Adrenal gland (tissue), 12 donors: ENCODE results near the gene TBL1XR1. TPM values are rescaled to one million over a fixed set of nuclear protein-coding genes. Genes with fewer than 3 reads are reported as not detected.

ENCODE experiments used
- DNase-seq, 7 donors: peaks; one replicate each; pipeline ENCODE4 v3.0.0-alpha.2; 2019 to 2020
- H3K27ac ChIP-seq, 5 donors: fragments of 200-600 bp; sonication (generic) in 4 of 5; 1 replicate in 3 of 5; 2 replicates in 2 of 5; pipeline versions ENCODE4 v1.5.1 to v1.8.0; 2016 to 2020; ENCODE audit warnings: mild to moderate bottlenecking in 1 of 5
- H3K27me3 ChIP-seq: fragments of 200-600 bp; 2 replicates; pipeline ENCODE4 v1.8.0; 2021
- H3K36me3 ChIP-seq, 2 donors: fragments of 200-600 bp; replicated peaks in 1 of 2; 1 replicate in 1 of 2; 2 replicates in 1 of 2; pipeline versions ENCODE4 v1.5.1 to v1.8.0; 2018 to 2022
- H3K4me1 ChIP-seq, 2 donors: fragments of 200-600 bp; replicated peaks in 1 of 2; 1 replicate in 1 of 2; 2 replicates in 1 of 2; pipeline versions ENCODE4 v1.5.1 to v1.8.0; 2018 to 2021
- H3K4me3 ChIP-seq, 4 donors: fragments of 200-600 bp; sonication (generic) in 3 of 4; one replicate each; pipeline ENCODE4 v1.5.1; 2016 to 2018
- H3K9me3 ChIP-seq, 3 donors: fragments of 200-600 bp; sonication (generic) in 1 of 3; replicated peaks in 1 of 3; 1 replicate in 2 of 3; 2 replicates in 1 of 3; pipeline versions ENCODE4 v1.5.1 to v1.8.0; 2016 to 2021
- CTCF ChIP-seq, 6 experiments: fragments of 450-650 bp in 4 of 6; fragments of 200-600 bp in 2 of 6; sonication (generic) in 1 of 6; IDR thresholded peaks; 1 replicate in 5 of 6; 2 replicates in 1 of 6; pipeline versions ENCODE4 v1.5.1 to v1.8.0; 2016 to 2021; ENCODE audit warnings: antibody characterized with exemption in 6 of 6, mild to moderate bottlenecking in 2 of 6, moderate library complexity in 1 of 6
- POLR2A ChIP-seq, 2 donors: fragments of 450-650 bp; IDR thresholded peaks; one replicate each; pipeline ENCODE4 v1.6.1; 2017; ENCODE audit warnings: antibody characterized with exemption in 2 of 2, mild to moderate bottlenecking in 2 of 2, moderate library complexity in 1 of 2
- whole genome bisulfite sequencing, 4 donors: extraction: QIAGEN DNeasy Blood & Tissue Kit in 2 of 4; methylation state at CpG; one replicate each; pipeline versions ENCODE4 v1.1.5 to v1.1.7; 2013 to 2017; 5-methylcytosine and 5-hydroxymethylcytosine counted together
- intact Hi-C, 2 donors: fragments of 100-400 bp; cut with DNase I; formaldehyde crosslinking; loops; one replicate each; pipeline versions ENCODE4 v1.14.1 to v1.15.0; 2022 to 2023
- polyA plus RNA-seq, 3 donors: library from polyadenylated mRNA; stranded (reverse); fragments of 200-250 nt in 2 of 3; fragments of 350-450 nt in 1 of 3; fragmentation: Illumina TruSeq in 1 of 3; extraction: RNeasy Lipid Tissue Mini Kit (QIAGEN cat#74804) in 1 of 3; gene quantifications; one replicate each; pipeline ENCODE4 v1.2.3, GENCODE V29; 2013 to 2014
- total RNA-seq, 9 donors: library from RNA; depleted of rRNA in 4 of 9; stranded (reverse); fragments of >200 nt in 4 of 9; fragments of 120-200 nt in 1 of 9; fragmentation: NEBNext Ultra II Directional in 1 of 9; extraction: Animal tissue kit (Norgen Biotek cat#: 25700) in 1 of 9; gene quantifications; one replicate each; pipeline versions ENCODE4 v1.1.0 to v1.2.4, GENCODE V29; 2013 to 2023
- donor health status: healthy with polysubstance abuse.
- donor health status: Bipolar disorder and iron deficiency.
- donor health status: DM: yes; HTN: yes; CAD: no.
- donor health status: DM: no; HTN: no; CAD: no.
- donor health status: DM: no; HTN: no; CAD: no.
- donor health status: DM: yes; HTN: yes; CAD: no.

The TBL1XR1 gene
- total and polyA plus RNA-seq, 12 donors: 17.5 to 258 (median 93.6) TPM

DNA sequence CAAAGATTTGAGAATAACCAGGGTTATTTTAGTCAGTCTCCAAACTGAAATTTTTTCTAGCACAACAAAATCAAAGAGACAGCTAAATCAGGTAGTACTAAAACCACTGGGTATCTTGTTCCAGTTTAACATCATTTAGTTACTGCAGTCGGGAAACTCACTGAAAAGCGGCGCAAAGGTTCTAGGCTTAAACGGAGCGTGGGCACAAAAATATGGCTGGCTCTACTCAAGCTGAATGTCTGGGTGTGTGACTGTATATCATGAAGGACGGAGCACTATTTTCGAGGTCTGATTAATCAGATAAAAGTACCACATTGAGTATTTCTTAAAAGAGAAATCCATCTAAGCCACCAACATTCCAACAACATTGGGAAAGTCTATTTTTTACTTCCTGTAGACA is 152.1 kb downstream of the TBL1XR1 start:
- no peak for DNase-seq
- intact Hi-C loops: no loop called here
- TF ChIP-seq CTCF (IDR thresholded peaks at IDR 0.05) (no peak), POLR2A (IDR thresholded peaks at IDR 0.05) (no peak)
- 87 to 94% (median 91%) methylated on average over 7 of the region's 7 CpGs for WGBS, 4 donors
- H3K27me3 ChIP-seq: no peaks in the 10 kb centered on the region
- H3K9me3 ChIP-seq: no peaks in the 10 kb centered on the region
- no peak overlapping the region for H3K27ac ChIP-seq
- H3K4me1 ChIP-seq: peaks cover 0 to 20% of the 10 kb centered on the region in 2 donors
- peaks cover 0 to 55% of the 10 kb centered on the region in 2 donors for H3K36me3 ChIP-seq
- no peak overlapping the region for H3K4me3 ChIP-seq

GRCh38 chr3:177041730-177042551 is 155.3 kb downstream of the TBL1XR1 start:
- intact Hi-C loops: no loop called here
- WGBS, 4 donors: 84 to 88% (median 87%) methylated on average over 8 of the region's 8 CpGs

DNA sequence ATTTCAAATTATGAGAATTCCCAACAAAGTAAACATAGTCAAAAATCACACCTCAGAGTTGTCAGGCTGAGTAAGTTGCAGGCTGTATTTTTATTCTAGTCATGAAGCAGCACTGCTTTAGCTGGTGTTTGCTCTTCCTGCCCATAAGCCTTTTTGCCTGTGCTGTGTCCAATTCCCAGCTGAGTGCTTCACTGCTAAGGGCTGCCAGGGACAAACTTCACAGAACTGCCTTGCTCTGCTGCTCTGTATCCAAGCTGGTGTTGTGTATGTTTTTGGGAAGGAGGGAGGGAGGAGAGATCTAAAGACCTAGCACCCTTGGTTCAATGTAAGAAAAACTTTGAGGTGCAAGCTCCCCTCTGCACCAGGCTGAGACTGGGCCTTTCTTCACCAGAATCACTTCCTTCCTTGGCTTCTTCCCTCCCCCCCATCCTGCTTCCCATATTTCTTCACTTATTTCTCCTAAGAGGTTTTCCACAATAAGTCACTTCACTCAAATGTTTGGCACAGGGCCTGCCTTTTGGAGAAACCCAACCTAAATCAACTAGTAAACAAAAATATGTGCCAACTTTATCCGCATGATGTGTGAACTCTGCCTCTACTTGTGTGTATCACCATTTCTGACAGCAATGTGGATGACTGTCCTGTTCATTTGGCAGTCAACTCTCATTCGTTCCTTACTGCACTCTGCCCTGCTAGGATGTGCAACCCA is 156.1 kb downstream of the TBL1XR1 start:
- H3K36me3 ChIP-seq: peaks cover 0 to 35% of the 10 kb centered on the region in 2 donors
- no peaks in the 10 kb centered on the region for H3K9me3 ChIP-seq
- H3K4me3 ChIP-seq: no peak overlapping the region
- H3K4me1 ChIP-seq: peaks cover 0 to 31% of the 10 kb centered on the region in 2 donors
- no peak for TF ChIP-seq CTCF (IDR thresholded peaks at IDR 0.05)
- no peak for TF ChIP-seq POLR2A (IDR thresholded peaks at IDR 0.05)
- intact Hi-C loops: no loop called here
- 51 to 77% (median 59%) methylated on average over 2 of the region's 2 CpGs for WGBS, 4 donors
- DNase-seq: peak in 6 of 7 donors; percentile 22 to 76 (median 58)
- peak overlapping the region in 2 of 5 donors; percentile 24 to 57 for H3K27ac ChIP-seq
- H3K27me3 ChIP-seq: no peaks in the 10 kb centered on the region

More at GRCh38 chr3:177041730-177042551, 155.3 kb downstream of the TBL1XR1 start:
- H3K9me3 ChIP-seq: no peaks in the 10 kb centered on the region
- H3K27me3 ChIP-seq: no peaks in the 10 kb centered on the region
- TF ChIP-seq POLR2A (IDR thresholded peaks at IDR 0.05): no peak
- no peak for TF ChIP-seq CTCF (IDR thresholded peaks at IDR 0.05)
- no peak overlapping the region for H3K4me3 ChIP-seq
- peaks cover 0 to 24% of the 10 kb centered on the region in 2 donors for H3K4me1 ChIP-seq
- DNase-seq: no peak
- peaks cover 0 to 39% of the 10 kb centered on the region in 2 donors for H3K36me3 ChIP-seq
- peak overlapping the region in 2 of 5 donors; percentile 24 to 57 for H3K27ac ChIP-seq

DNA sequence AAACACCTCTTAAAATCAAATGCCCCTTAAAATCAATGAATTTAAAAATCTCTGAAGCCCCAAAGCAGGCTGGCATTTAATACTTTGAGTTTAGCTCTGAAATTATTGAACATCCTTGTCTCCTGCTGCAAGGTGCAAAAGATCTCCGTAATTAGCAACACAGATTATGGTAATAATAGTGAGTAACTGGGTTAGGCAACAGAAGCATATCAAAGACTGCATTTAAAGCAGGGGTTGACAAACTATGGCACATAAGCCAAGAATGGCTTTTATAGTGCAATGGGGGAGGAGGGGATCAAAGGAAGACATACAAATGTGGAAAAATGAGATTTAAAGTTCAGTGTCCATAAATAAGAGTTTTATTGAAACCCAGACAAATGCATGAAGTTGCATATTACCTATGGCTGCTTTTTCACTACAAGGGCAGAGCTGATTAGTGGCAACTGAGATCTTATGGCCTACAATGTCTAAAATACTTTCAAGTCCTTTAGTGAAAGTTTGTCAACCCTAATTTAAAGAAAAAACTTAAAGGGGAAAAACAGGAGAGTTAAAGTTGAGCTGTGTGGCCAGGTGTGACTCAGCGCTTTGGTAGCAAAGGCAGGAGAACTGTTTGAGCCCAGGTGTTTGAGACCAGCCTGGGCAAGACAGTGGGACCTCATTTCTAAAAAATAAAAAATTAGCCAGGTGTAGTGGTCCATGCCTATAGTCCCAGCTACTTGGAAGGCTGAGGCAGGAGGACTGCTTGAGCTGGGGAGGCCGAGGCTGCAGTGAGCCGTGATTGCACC is 157.6 kb downstream of the TBL1XR1 start:
- TF ChIP-seq POLR2A (IDR thresholded peaks at IDR 0.05): no peak
- no peak for TF ChIP-seq CTCF (IDR thresholded peaks at IDR 0.05)
- WGBS, 4 donors: 83 to 96% (median 93%) methylated on average over 4 of the region's 4 CpGs
- no peak overlapping the region for H3K27ac ChIP-seq
- no peak for DNase-seq
- H3K27me3 ChIP-seq: no peaks in the 10 kb centered on the region
- H3K4me3 ChIP-seq: no peak overlapping the region
- peaks cover 0 to 23% of the 10 kb centered on the region in 2 donors for H3K36me3 ChIP-seq
- intact Hi-C loops: no loop called here
- no peaks in the 10 kb centered on the region for H3K9me3 ChIP-seq
- peaks cover 0 to 32% of the 10 kb centered on the region in 2 donors for H3K4me1 ChIP-seq
